IPS-18c (cell line): ENCODE data around the gene ACAD8.

Source experiments
- H3K4me3 ChIP-seq: 2 replicates; pipeline ENCODE4 v1.7.0; 2013; ENCODE audit warnings: low read depth, mild to moderate bottlenecking, low read length, moderate library complexity; ENCODE audit not compliant: insufficient read depth
- H3K9me3 ChIP-seq: one replicate; pipeline ENCODE4 v1.6.1; 2013; ENCODE audit warnings: mild to moderate bottlenecking, low read length, moderate library complexity; ENCODE audit not compliant: control insufficient read depth, insufficient read depth

Gene ACAD8

DNA sequence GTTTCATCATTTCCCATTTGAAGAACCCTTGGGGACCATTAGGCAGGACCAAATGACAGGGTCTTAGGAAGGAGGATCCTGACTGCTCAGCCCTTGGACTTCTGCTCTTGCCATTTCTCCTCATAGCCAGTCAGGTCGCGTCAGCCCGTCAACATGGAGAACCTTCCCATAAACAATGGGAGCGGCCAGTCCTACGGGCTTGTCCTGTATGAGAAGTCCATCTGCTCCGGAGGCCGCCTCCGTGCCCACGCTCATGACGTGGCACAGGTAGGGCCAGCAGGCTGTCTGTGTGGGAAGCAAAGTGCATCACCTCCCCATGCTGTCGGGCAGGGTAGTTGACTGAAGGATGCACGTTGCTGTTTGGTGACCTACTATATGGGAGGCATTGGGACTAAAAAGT is 58.9 kb downstream of the ACAD8 start:
- H3K9me3 ChIP-seq = peaks cover 5% of the 10 kb centered on the region

DNA sequence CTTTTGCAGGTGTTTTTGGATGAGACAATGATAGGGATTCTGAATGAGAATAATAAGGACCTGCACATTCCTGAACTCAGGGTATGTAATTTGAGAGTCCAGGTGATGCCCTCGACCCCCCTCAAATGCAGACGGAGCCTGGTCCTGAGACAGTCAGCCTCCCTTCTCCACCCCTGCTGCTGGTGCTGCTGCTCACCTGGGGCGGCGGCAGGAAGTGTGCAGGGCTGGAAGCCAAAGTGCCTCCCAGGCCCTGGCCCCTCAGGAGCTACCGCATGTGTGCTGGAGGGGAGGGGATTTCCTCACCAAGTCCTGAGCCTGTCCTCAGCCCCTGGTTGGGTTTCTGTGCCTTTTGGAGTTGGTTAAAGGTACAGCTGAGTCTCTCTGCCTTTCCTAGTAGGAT is 59.4 kb downstream of the ACAD8 start:
- Histone ChIP-seq H3K9me3 (peaks cover 5% of the 10 kb centered on the region), H3K4me3 (no peak overlapping the region)

More for the DNA sequence above, 58.9 kb downstream of the ACAD8 start:
- H3K4me3 ChIP-seq = no peak overlapping the region

DNA sequence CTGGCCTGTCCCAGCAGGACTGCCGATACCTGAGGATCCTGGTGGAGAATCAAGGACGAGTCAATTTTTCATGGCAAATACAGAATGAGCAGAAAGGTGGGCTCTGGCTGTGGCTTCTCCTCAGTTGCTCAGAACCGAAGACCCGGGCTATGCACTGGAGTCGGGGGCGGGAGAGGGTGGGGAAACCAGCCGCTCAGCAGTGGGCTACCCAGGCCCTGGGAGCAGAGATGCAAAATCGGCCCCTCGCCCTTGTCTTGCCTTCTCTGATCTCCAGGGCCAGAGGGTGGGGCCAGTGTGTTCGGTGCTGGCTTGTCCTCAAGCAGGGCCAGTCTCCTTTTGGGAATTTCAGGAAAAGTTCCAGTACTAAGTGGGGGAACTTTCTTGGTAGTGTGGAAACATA is 60.0 kb downstream of the ACAD8 start:
- H3K4me3 ChIP-seq = no peak overlapping the region
- H3K9me3 ChIP-seq = peaks cover 3% of the 10 kb centered on the region

DNA sequence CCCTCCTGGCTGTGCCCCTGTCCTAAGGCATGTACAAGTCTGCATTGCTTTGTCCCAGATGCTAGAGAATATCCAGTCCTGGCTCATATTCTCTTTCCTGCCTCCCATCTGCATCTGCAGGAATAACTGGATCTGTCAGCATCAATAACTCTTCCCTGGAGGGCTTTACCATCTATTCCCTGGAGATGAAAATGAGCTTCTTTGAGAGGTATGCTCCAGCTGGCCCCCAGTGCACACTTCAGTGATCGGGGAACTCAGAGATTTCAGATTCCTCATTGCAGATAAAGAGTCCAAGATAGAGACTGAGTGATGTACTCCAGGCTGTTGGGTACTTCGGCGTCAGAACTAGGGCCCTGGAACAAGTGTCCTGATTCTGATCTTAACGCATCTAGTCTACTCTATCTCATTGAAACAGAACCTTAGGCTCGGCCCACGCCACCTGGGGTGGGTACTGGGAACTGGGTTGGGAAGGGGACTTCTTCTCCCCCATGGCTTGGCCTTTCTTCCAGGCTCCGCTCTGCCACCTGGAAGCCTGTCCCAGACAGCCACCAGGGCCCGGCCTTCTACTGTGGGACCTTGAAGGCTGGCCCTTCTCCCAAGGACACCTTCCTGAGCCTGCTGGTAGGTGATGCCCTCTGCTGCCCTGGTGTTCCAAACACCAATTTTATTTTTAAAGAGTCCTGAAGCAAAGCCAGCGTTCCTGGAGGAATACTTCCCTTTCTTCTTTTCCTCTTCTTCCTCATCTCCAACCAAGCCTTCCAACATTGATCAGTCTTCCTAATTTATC is 60.6 kb downstream of the ACAD8 start:
- H3K9me3 ChIP-seq = peaks cover 3% of the 10 kb centered on the region
- H3K4me3 ChIP-seq = no peak overlapping the region
